Measurements from ENCODE around the gene LIPH. TPM values are rescaled to one million over a fixed set of nuclear protein-coding genes. Genes with fewer than 3 reads are reported as not detected.
A peak's percentile ranks its signal among the peaks of the same experiment; 100 is the strongest.

LIPH gene
- total and polyA plus RNA-seq, 11 donors, result 0.04 to 1.4 (median 0.36) TPM

- H3K36me3 ChIP-seq, result no peaks in the 10 kb centered on the region
- no peaks in the 10 kb centered on the region for H3K27me3 ChIP-seq
- no peak for ATAC-seq
- no peak for DNase-seq
- H3K27ac ChIP-seq, result no peak overlapping the region
- WGBS, 4 donors, result 54 to 62% (median 60%) methylated on average over 6 of the region's 6 CpGs
- no peak for TF ChIP-seq POLR2A (IDR thresholded peaks at IDR 0.05)
- no peak for TF ChIP-seq CTCF (IDR thresholded peaks at IDR 0.05)
- intact Hi-C loops (cut with DNase I), result no loop called here
- H3K9me3 ChIP-seq, result no peaks in the 10 kb centered on the region
- H3K4me1 ChIP-seq, result peaks cover 0 to 7% (median 0%) of the 10 kb centered on the region in 12 donors
- no peak overlapping the region for H3K4me3 ChIP-seq
Observed at GRCh38 chr3:185507883-185508282, 44.5 kb downstream of the LIPH start.

- TF ChIP-seq POLR2A (IDR thresholded peaks at IDR 0.05) (no peak), CTCF (IDR thresholded peaks at IDR 0.05) (no peak)
Observed at GRCh38 chr3:185504636-185505035, 47.8 kb downstream of the LIPH start.

GRCh38 chr3:185503521-185503920, 48.9 kb downstream of the LIPH start:
- Histone ChIP-seq H3K4me1 (peaks cover 0 to 17% (median 3%) of the 10 kb centered on the region in 12 donors), H3K9me3 (no peaks in the 10 kb centered on the region), H3K4me3 (no peak overlapping the region), H3K36me3 (no peaks in the 10 kb centered on the region), H3K27ac (peak overlapping the region in 6 of 12 donors; percentile 18 to 84 (median 60)), H3K27me3 (no peaks in the 10 kb centered on the region)
- TF ChIP-seq POLR2A (IDR thresholded peaks at IDR 0.05) (no peak), CTCF (IDR thresholded peaks at IDR 0.05) (no peak)
- ATAC-seq (no peak), DNase-seq (no peak)
- intact Hi-C loops (cut with DNase I), result no loop called here
- 42 to 50% (median 48%) methylated on average over 1 of the region's 1 CpG for WGBS, 4 donors

More at GRCh38 chr3:185504636-185505035, 47.8 kb downstream of the LIPH start:
- 71 to 79% (median 73%) methylated on average over 3 of the region's 3 CpGs for WGBS, 4 donors
- no peak for ATAC-seq
- Histone ChIP-seq H3K4me1 (peaks cover 0 to 12% (median 0%) of the 10 kb centered on the region in 12 donors), H3K4me3 (no peak overlapping the region), H3K9me3 (no peaks in the 10 kb centered on the region), H3K27ac (no peak overlapping the region), H3K27me3 (no peaks in the 10 kb centered on the region), H3K36me3 (no peaks in the 10 kb centered on the region)
- no peak for DNase-seq
- intact Hi-C loops (cut with DNase I), result no loop called here

GRCh38 chr3:185502987-185503386, 49.4 kb downstream of the LIPH start:
- ATAC-seq, result peak in 3 of 4 donors; percentile 3 to 46 (median 22)
- WGBS, 4 donors, result 22 to 40% (median 34%) methylated on average over 3 of the region's 3 CpGs

More at GRCh38 chr3:185502987-185503386, 49.4 kb downstream of the LIPH start:
- no peaks in the 10 kb centered on the region for H3K9me3 ChIP-seq
- peak overlapping the region in 9 of 12 donors; percentile 13 to 84 (median 60) for H3K27ac ChIP-seq
- H3K36me3 ChIP-seq, result no peaks in the 10 kb centered on the region
- no peak for TF ChIP-seq CTCF (IDR thresholded peaks at IDR 0.05)
- no peak for TF ChIP-seq POLR2A (IDR thresholded peaks at IDR 0.05)
- no peaks in the 10 kb centered on the region for H3K27me3 ChIP-seq
- no peak overlapping the region for H3K4me3 ChIP-seq
- peak in 4 of 5 donors; percentile 42 to 75 (median 58) for DNase-seq
- H3K4me1 ChIP-seq, result peaks cover 0 to 21% (median 3%) of the 10 kb centered on the region in 12 donors
- intact Hi-C loops (cut with DNase I), result no loop called here
